MM.1S (cell line): ENCODE measurements around the gene PADI4.

ENCODE experiments used
- CTCF ChIP-seq: fragments of 300-600 bp; sonication (generic); IDR thresholded peaks from 2 replicates; pipeline ENCODE4 v1.5.1; 2016; ENCODE audit warnings: antibody characterized with exemption, low read length, mixed read lengths
- EZH2 ChIP-seq: fragments of 300-600 bp; sonication (generic); optimal IDR thresholded peaks from 2 replicates; pipeline ENCODE3; 2017; ENCODE audit warnings: low read depth, mild to moderate bottlenecking, antibody characterized with exemption, low read length, mixed read lengths

DNA sequence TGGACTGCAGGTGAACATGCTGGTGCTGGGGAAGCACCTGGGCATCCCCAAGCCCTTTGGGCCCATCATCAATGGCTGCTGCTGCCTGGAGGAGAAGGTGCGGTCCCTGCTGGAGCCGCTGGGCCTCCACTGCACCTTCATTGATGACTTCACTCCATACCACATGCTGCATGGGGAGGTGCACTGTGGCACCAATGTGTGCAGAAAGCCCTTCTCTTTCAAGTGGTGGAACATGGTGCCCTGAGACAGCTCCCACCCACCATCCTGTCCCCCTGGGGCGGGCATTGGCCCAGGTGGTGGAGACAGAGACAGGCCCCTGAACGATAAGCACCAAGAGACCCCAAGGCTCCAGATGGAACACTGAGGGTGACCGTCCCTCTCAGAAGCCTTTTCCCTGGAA is 25.2 kb upstream of the PADI4 start:
- TF ChIP-seq CTCF (no peak), EZH2 (no peak)
